Activated CD4-positive, alpha-beta T cell treated with anti-CD3 and anti-CD28 coated beads, Interleukin-2, amount 10 ng/mL, durations not matched to agents 24 days and 14 days (primary cell): ENCODE results near the gene IDI2. TPM values are rescaled to one million over a fixed set of nuclear protein-coding genes. Genes with fewer than 3 reads are reported as not detected.
"Not testable (repeated sequence)": the region's sequence is repeated elsewhere in the genome, so short reads cannot be mapped to it uniquely, and the experiment has no call there.

ENCODE experiments used
- DNase-seq: peaks from one replicate; pipeline ENCODE4 v3.0.0; 2022
- H3K27ac Mint-ChIP-seq: one replicate; pipeline ENCODE4 v1.8.0; 2022; ENCODE audit warnings: mild to moderate bottlenecking, mixed read lengths
- H3K27me3 Mint-ChIP-seq: one replicate; pipeline ENCODE4 v1.8.0; 2022; ENCODE audit warnings: mixed read lengths
- H3K36me3 Mint-ChIP-seq: one replicate; pipeline ENCODE4 v1.8.0; 2022; ENCODE audit warnings: low read depth, mild to moderate bottlenecking, mixed read lengths
- H3K4me1 Mint-ChIP-seq: one replicate; pipeline ENCODE4 v1.8.0; 2021; ENCODE audit warnings: mixed read lengths
- H3K4me3 Mint-ChIP-seq: one replicate; pipeline ENCODE4 v1.8.0; 2022; ENCODE audit warnings: mild to moderate bottlenecking, moderate library complexity, mixed read lengths
- H3K9me3 Mint-ChIP-seq: one replicate; pipeline ENCODE4 v1.8.0; 2021; ENCODE audit warnings: mixed read lengths
- intact Hi-C: fragments of 100-400 bp; cut with micrococcal nuclease; formaldehyde crosslinking; loops from one replicate; pipeline ENCODE4 v1.15.1; 2023
- total RNA-seq: library from RNA; stranded (reverse); gene quantifications from 2 replicates; pipeline ENCODE4 v1.2.3, GENCODE V29; 2022

Gene IDI2
- total RNA-seq: not detected in 2 replicates

DNA sequence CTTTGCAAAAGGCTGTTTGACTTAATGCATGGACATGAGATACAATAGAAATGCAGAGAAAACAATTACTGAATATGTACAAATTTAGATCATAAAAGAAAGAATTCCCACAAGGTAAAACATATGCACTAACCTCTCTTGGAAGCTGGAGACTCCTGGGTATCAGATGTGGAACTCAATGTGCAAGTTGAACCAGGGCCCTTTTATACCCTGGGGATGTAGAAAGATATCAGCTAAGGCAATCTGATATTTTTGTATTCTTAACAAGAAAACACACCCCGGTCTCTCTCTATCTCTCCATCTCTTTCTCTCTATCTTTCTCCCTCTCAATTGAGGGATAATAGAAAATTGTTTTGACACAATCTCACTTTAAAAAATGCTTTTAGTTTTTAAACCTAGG lies at the start of gene IDI2:
TSS of gene IDI2 (minus strand) at position 177 of the 400 bp plus-strand sequence. CDS start 1,136 bp downstream, outside the sequence.
- Mint-ChIP-seq H3K27ac (no peak within 1 kb of the TSS), H3K4me3 (no peak within 1 kb of the TSS), H3K9me3 (no peaks in the 10 kb centered on the region), H3K36me3 (peaks cover 22% of the 10 kb centered on the region), H3K27me3 (no peaks in the 10 kb centered on the region), H3K4me1 (no peaks in the 10 kb centered on the region)
- intact Hi-C loops: no loop called here
- DNase-seq: no peak

DNA sequence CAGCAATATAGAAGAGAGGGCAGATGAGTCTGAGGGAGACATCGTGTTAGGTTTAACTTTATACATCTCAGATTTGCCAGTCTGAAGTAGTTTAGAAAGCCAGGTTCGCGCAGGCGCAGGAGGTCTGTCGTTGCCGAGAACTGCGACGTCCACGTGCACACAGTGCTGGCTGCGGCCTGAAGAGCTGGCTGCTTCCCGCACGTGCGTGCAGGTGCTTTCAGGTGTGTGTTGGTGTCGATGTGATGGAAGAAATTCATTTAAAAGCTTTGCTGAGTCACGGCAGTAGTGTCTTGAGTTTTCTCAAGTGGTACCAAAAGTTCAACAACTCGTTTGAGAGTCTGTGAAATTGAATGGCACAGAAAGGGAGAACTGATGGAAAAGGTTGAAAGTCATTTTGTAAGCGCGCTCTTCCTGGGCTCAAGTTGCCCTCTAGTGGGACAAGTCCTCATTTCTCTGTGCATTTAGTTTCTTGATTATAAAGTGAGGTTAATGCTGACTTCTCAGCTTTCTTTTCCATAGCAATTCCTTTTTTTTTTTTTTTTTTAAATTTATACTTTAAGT lies 49.2 kb upstream of the IDI2 start:
- Mint-ChIP-seq H3K36me3 (peaks cover 45% of the 10 kb centered on the region), H3K27me3 (no peaks in the 10 kb centered on the region), H3K9me3 (no peaks in the 10 kb centered on the region), H3K4me1 (peaks cover 11% of the 10 kb centered on the region), H3K27ac (peak overlapping the region; percentile 56), H3K4me3 (no peak overlapping the region)
- no peak for DNase-seq
- intact Hi-C loops: loop anchor here (10.0 kb wide), 1 partner anchor 560 kb away; no protein-coding TSS in a partner anchor

DNA sequence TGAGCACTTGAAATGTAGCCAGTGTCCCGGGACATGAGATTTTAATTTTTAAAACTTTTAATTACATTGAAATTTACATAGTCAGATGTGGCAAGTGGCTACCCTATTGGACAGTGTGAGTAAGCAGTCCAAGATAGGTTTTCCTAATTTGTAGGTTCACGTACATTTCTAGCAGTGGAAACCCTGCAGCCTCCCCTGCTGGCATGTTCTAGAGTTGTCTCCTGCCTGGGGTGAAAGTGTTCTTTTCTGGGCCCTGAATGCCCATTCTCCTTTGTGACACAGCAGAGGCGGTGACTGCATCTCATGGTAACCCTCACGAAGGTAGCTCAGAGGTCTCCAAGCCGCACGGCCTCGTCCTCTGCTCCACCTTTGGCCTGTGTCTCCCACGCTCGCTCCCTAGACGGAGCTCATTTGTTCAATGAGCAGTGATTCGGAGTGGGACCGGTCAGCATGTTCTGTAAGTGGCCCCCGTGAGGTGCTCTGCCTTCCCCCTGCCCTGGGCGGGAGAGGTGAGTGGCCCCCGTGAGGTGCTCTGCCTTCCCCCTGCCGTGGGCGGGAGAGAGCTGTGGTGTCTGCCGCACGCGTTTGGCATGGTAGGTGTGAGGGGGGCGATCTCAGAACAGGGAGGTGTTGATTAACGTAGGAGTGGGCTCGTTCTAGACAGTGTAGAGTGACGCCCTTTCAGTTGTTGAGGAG lies 48.5 kb upstream of the IDI2 start:
- intact Hi-C loops: loop anchor here (10.0 kb wide), 1 partner anchor 559 kb away; no protein-coding TSS in a partner anchor
- H3K4me3 Mint-ChIP-seq: no peak overlapping the region
- peak overlapping the region; percentile 37 for H3K27ac Mint-ChIP-seq
- no peaks in the 10 kb centered on the region for H3K9me3 Mint-ChIP-seq
- peaks cover 17% of the 10 kb centered on the region for H3K4me1 Mint-ChIP-seq
- no peaks in the 10 kb centered on the region for H3K27me3 Mint-ChIP-seq
- DNase-seq: peak; percentile 62
- H3K36me3 Mint-ChIP-seq: peaks cover 39% of the 10 kb centered on the region

DNA sequence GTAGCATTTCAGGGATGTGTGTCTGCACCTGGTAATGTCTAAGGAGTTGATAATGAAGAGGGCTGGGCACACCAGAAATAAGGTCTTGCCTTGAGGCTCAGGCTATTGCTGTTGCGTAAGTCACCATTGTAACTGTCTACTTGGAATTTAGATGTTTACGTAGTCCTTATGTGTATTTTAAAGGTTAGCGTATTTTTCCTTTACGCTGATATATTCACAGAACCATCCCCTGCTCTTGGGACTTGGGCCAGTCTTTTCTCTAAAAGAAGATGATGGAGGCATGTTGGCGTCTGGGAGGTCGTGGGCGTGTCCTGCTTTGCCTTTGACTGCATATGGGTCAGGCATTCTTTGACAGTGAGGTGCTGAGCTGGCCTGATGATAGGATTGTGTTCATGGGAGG lies 45.3 kb upstream of the IDI2 start:
- peaks cover 34% of the 10 kb centered on the region for H3K4me1 Mint-ChIP-seq
- H3K27ac Mint-ChIP-seq: no peak overlapping the region
- no peak for DNase-seq
- H3K9me3 Mint-ChIP-seq: no peaks in the 10 kb centered on the region
- no peak overlapping the region for H3K4me3 Mint-ChIP-seq
- intact Hi-C loops: loop anchor here (10.0 kb wide), 1 partner anchor 556 kb away; no protein-coding TSS in a partner anchor
- H3K27me3 Mint-ChIP-seq: no peaks in the 10 kb centered on the region
- peaks cover 31% of the 10 kb centered on the region for H3K36me3 Mint-ChIP-seq

DNA sequence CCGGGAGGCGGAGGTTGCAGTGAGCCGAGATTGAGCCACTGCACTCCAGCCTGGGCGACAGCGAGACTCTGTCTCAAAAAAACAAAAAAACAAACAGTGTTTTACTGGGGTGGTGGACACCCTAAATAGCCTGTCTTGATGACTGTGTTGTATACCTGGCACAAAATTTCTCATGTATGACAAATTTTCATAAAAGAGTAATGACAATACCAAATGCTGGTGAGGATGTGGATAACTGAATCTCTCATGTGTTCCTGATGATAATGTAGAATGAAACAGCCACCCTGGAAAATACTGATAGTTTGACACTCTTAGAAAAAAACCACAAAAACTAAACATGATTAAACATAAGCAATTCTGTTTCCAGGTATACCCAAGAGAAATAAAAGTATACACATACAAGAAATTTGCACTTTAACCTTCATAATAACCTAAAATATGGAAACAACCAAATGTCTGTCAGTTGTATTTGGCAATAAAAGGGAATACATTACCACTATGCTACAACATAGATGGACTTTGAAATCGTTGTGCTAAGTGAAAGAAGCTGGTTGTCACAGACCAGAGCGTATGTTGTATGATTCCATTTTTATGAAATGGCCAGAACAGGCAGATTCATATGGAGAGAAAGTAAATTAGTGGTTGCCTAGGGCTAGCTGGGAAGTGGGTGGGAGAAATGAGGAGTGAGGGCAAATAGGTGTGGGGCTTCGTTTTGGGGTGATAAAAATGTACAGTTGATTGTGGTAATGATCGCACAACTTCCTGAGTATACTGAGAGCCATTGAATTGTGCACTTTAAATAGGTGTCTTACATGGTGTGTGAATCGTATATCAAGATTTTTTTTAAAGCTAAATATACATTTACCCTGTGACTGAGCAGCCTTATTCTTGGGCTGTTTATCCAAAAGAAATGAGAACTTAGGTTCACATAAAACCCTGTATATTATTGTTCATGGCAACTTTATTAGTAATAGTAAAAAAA lies 43.0 kb upstream of the IDI2 start:
- H3K27me3 Mint-ChIP-seq: no peaks in the 10 kb centered on the region
- no peak overlapping the region for H3K4me3 Mint-ChIP-seq
- DNase-seq: no peak
- H3K4me1 Mint-ChIP-seq: peaks cover 33% of the 10 kb centered on the region
- intact Hi-C loops: no loop called here
- peaks cover 29% of the 10 kb centered on the region for H3K36me3 Mint-ChIP-seq
- H3K27ac Mint-ChIP-seq: peak overlapping the region; percentile 65
- no peaks in the 10 kb centered on the region for H3K9me3 Mint-ChIP-seq

DNA sequence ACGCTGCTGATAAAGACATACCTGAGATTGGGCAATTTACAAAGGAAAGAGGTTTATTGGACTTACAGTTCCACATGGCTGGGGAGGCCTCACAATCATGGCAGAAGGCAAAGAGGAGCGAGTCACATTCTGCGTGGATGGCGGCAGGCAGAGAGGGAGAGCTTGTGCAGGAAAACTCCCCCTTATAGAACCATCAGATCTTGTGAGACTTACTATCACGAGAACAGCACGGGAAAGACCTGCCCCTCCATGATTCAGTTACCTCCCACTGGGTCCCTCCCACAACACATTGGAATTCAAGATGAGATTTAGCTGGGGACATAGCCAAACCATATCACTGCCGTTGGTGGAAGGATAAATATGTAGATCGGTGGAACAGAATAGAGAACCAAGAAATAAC lies 41.1 kb upstream of the IDI2 start:
- intact Hi-C loops, H3K27me3 Mint-ChIP-seq, H3K27ac Mint-ChIP-seq, DNase-seq, H3K4me3 Mint-ChIP-seq, H3K9me3 Mint-ChIP-seq: not testable (repeated sequence)
- H3K4me1 Mint-ChIP-seq: peaks cover 52% of the 10 kb centered on the region
- peaks cover 25% of the 10 kb centered on the region for H3K36me3 Mint-ChIP-seq

DNA sequence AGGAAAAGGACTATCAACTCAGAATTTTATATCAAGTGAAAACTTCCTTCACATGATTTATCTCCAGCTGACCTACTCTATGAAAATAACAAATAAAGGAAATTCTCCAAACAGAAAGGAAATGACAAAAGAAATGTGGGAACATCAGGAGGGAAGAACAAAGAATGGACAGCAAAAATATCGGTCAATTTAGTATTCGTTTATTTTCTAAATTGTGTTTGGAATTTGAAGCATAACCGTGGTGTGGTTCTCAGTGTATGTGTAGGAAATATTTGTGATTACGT lies 39.2 kb upstream of the IDI2 start:
- no peaks in the 10 kb centered on the region for H3K27me3 Mint-ChIP-seq
- no peaks in the 10 kb centered on the region for H3K9me3 Mint-ChIP-seq
- intact Hi-C loops: no loop called here
- peaks cover 64% of the 10 kb centered on the region for H3K4me1 Mint-ChIP-seq
- H3K27ac Mint-ChIP-seq: no peak overlapping the region
- no peak for DNase-seq
- H3K4me3 Mint-ChIP-seq: no peak overlapping the region
- peaks cover 28% of the 10 kb centered on the region for H3K36me3 Mint-ChIP-seq

DNA sequence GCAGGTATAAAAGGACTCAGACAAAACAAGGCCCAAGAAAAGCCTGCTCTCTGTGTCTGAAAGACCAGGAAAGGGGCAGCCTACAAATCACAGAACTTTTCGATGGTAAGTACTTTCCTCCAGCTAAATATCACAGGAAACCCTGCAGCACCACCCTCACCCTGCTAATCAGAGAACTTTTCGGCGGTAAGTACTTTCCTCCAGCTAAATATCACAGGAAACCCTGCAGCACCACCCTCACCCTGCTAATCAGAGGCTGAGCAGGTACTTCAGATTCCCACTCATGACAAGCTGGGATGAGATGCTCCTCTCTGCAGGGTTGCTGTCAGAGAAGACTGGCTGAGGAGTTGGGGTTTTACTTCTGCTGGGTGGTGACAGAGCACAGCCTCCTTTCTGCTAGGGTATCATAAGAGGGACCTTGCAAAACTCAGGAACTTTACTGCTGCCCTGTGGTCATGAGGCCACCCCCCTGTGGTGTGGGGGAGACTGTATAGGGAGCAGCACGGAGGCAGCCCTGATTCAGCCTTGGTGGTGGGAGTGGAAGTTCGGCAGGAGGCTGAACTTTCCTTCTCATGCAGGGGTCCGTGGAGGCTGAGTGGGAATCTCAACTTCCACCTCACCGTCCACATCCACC lies 37.7 kb upstream of the IDI2 start:
- Mint-ChIP-seq H3K36me3 (peaks cover 29% of the 10 kb centered on the region), H3K27me3 (no peaks in the 10 kb centered on the region), H3K4me3 (peak overlapping the region; percentile 53), H3K27ac (peak overlapping the region; percentile 68), H3K4me1 (peaks cover 61% of the 10 kb centered on the region), H3K9me3 (no peaks in the 10 kb centered on the region)
- intact Hi-C loops: no loop called here
- peak; percentile 75 for DNase-seq

DNA sequence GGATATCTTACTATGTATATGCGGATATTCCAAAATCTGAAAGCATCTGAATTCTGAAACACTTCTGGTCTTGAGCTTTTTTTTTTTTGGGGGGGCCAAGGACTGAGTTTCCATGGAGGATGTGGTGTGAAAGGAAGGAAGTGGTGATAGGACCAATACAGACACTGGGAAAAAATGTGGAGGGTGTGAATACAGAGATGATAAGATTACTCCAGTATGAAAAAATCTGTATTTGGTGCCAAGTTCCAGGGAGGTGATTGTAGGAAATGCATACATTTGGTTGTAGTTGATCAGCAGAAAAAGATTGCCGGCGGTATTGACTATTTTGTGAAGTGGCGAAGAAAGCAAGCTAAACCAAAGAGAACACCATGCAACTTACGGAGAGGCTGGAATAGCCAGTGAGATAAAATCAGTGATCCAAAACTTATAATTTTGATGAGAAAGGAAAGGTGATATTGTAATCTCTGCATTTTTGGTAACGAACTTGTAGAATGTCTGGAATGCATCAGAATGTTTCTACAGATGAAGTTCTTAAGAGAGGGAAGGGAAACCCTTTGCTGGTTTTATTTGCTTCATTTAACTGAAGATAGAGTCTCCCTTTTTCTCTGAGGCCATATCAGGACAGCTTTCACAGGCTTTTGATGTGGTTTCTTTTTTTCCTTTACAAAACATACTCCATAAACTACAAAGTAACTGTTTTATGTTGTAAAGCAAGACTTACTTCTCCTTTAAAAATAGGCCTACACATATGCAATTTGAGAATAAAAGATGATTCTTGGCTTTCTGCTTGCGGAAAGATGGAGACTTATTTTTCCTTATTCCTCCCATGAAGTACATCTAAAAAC lies 36.5 kb upstream of the IDI2 start:
- peaks cover 33% of the 10 kb centered on the region for H3K36me3 Mint-ChIP-seq

DNA sequence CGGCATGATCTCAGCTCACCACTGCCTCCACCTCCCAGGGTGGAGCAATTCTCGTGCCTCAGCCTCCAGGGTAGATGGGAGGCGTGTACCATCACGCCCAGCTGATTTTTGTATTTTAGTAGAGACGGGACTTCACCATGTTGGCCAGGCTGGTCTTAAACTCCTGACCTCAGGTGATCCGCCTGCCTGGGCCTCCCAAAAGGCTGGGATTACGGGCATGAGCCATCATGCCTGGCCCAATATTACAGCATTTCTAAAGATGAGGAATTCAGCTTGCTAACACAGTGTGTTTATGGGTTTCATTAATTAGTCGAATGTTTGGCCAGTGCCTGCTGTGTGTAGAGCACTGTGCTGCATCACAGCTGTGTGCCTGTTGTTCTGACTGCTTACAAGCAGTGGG lies 34.2 kb upstream of the IDI2 start:
- intact Hi-C loops: loop anchor here (5.0 kb wide), 1 partner anchor 52 kb away; no protein-coding TSS in a partner anchor
- peaks cover 70% of the 10 kb centered on the region for H3K4me1 Mint-ChIP-seq
- H3K27ac Mint-ChIP-seq: peak overlapping the region; percentile 69

More for the DNA sequence above, 36.5 kb upstream of the IDI2 start:
- intact Hi-C loops: no loop called here
- DNase-seq: no peak
- Mint-ChIP-seq H3K4me1 (peaks cover 65% of the 10 kb centered on the region), H3K4me3 (peak overlapping the region; percentile 53), H3K9me3 (no peaks in the 10 kb centered on the region), H3K27me3 (no peaks in the 10 kb centered on the region), H3K27ac (peak overlapping the region; percentile 68)

DNA sequence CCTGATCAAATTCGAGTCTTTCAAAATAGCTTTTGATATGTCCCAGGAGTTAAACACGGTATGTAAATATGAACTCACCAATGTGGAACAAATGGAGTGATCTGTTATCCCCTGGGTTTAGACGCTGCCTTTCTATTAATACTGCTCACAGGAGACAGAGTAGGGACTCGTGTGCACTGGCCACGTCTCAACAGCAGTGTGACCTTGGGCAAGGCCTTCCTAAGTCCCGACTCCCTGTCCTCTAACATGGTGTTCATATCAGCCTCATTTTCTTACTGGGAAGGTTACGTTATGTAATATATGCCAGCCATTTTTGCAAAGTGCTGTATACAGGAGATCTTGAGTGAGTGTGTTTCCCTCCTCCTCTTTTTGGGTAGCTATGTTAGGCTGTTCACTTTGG lies 32.4 kb upstream of the IDI2 start:
- intact Hi-C loops: loop anchor here (5.0 kb wide), 1 partner anchor 54 kb away; no protein-coding TSS in a partner anchor
- H3K36me3 Mint-ChIP-seq: peaks cover 36% of the 10 kb centered on the region

More for the DNA sequence above, 34.2 kb upstream of the IDI2 start:
- Mint-ChIP-seq H3K4me3 (no peak overlapping the region), H3K36me3 (peaks cover 35% of the 10 kb centered on the region), H3K9me3 (no peaks in the 10 kb centered on the region), H3K27me3 (no peaks in the 10 kb centered on the region)
- DNase-seq: no peak

DNA sequence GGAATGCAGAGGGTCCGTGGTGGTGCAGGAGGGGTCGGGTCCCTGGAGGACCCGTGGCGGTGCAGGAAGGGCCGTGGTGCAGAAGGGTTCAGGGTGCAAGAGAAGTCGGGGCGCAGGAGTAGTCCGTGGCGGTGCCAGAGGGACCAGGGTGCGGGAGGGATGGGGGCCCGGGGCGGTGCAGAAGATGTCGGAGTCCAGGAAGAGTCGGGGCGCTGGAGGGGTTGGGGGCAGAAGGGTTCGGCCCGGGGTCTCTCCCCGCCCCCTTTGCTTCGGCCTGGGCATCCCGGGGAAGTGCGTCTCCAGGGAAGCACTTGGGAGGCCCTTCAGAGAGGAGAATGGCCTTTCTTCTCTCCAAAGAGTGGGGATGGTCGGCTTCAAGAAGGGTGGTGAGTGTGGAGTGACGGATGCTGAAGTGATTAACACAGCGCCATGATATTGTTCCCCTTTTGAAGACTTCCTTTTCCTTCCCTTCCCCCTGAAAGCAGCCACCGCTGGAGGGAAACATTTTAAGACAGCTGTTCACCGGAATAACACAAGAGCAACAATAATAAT lies 31.5 kb upstream of the IDI2 start:
- Mint-ChIP-seq H3K27me3 (no peaks in the 10 kb centered on the region), H3K27ac (peak overlapping the region; percentile 93), H3K36me3 (peaks cover 43% of the 10 kb centered on the region), H3K4me1 (peaks cover 73% of the 10 kb centered on the region), H3K9me3 (no peaks in the 10 kb centered on the region), H3K4me3 (peak overlapping the region; percentile 92)
- peak; percentile 68 for DNase-seq
- intact Hi-C loops: loop anchor here (2.0 to 5.0 kb wide), 2 partner anchors 55 to 68 kb away; partner anchors contain the start of gene GTPBP4

More for the DNA sequence above, 32.4 kb upstream of the IDI2 start:
- peak overlapping the region; percentile 93 for H3K27ac Mint-ChIP-seq
- H3K4me3 Mint-ChIP-seq: peak overlapping the region; percentile 92
- no peak for DNase-seq
- no peaks in the 10 kb centered on the region for H3K27me3 Mint-ChIP-seq
- H3K4me1 Mint-ChIP-seq: peaks cover 74% of the 10 kb centered on the region
- no peaks in the 10 kb centered on the region for H3K9me3 Mint-ChIP-seq
